Measurements from ENCODE around the gene ST13.
"Not testable (repeated sequence)": the region's sequence is repeated elsewhere in the genome, so short reads cannot be mapped to it uniquely, and the experiment has no call there.

- not testable (repeated sequence) for TF ChIP-seq YY1 (IDR thresholded peaks at IDR 0.05; ENCODE audit: insufficient read depth, insufficient read length); ZNF274 (IDR thresholded peaks at IDR 0.05; ENCODE audit: low read depth, low read length); SUZ12 (IDR thresholded peaks at IDR 0.05; ENCODE audit: extremely low read depth, insufficient read depth, insufficient read length)
These were observed 30.1 kb downstream of the ST13 start for GRCh38 chr22:40826292-40826691.
